Sciatic nerve (tissue), 1 donor: ENCODE data around the gene SOCS3. TPM values are rescaled to one million over a fixed set of nuclear protein-coding genes. Genes with fewer than 3 reads are reported as not detected.

Experiments
- total RNA-seq: library from RNA; stranded (reverse); fragmentation: NEBNext Ultra II Directional; extraction: Animal tissue kit (Norgen Biotek cat#: 25700); gene quantifications from one replicate; pipeline ENCODE4 v1.2.1, GENCODE V29; 2021
- donor health status: DM: no; HTN: no; CAD: no.

SOCS3 gene
- total RNA-seq, 1 donor from 2014 or later, result 144 TPM

Other genes starting within 250 kb of the SOCS3 start
- 95.0 TPM for gene TMC6, start 231.3 kb downstream of the SOCS3 start, total RNA-seq
- 12.5 TPM for gene TMC8, start 229.3 kb downstream of the SOCS3 start, total RNA-seq
- gene C17orf99, start 213.7 kb downstream of the SOCS3 start, total RNA-seq, result 0.71 TPM
- 73.6 TPM for gene SYNGR2, start 191.5 kb downstream of the SOCS3 start, total RNA-seq
- 1.8 TPM for gene TK1, start 173.0 kb downstream of the SOCS3 start, total RNA-seq
- gene AFMID, start 172.7 kb downstream of the SOCS3 start, total RNA-seq, result 33.6 TPM
- gene BIRC5, start 145.8 kb downstream of the SOCS3 start, total RNA-seq, result 1.4 TPM
- gene TMEM235, start 128.4 kb downstream of the SOCS3 start, total RNA-seq, result not detected
- gene PGS1, start 18.6 kb upstream of the SOCS3 start, total RNA-seq, result 59.2 TPM
- gene DNAH17, start 217.3 kb upstream of the SOCS3 start, total RNA-seq, result 0.40 TPM